H1 (cell line): Measurements from ENCODE around the gene LONP2. TPM values are rescaled to one million over a fixed set of nuclear protein-coding genes. Genes with fewer than 3 reads are reported as not detected.

Experiments
- CTCF ChIA-PET: fragments of 300-600 bp; sonication (Branson Sonifier 250); formaldehyde crosslinking; loops from one replicate; lab custom pipeline; 2021; ENCODE audit not compliant: partially characterized antibody; lab: Charles Lee
- POLR2A ChIA-PET: fragments of 300-600 bp; sonication (Branson Sonifier 250); formaldehyde crosslinking; loops from one replicate; lab custom pipeline; 2021; ENCODE audit warnings: inconsistent platforms; ENCODE audit not compliant: partially characterized antibody; lab: Charles Lee
- DNase-seq, 2 experiments: peaks; one replicate each; pipeline versions ENCODE4 v3.0.0 to v3.0.0-alpha.2; 2010 to 2022; ENCODE audit warnings: low spot score in 2 of 2, low read depth in 1 of 2, mixed read lengths in 1 of 2
- FAIRE-seq: peaks from 2 replicates; lab custom pipeline; 2011; peaks lifted over from hg19 to GRCh38; lab: Jason Lieb, UNC
- H2AFZ ChIP-seq: 2 replicates; pipeline ENCODE4 v1.8.1; 2012; ENCODE audit warnings: low read length, inconsistent platforms
- H2AK5ac ChIP-seq: 2 replicates; pipeline ENCODE4 v1.6.1; 2013; ENCODE audit warnings: low read depth, low read length
- H2BK120ac ChIP-seq: replicated peaks from 2 replicates; pipeline ENCODE3; 2013; ENCODE audit warnings: low read depth, low read length, inconsistent platforms
- H2BK12ac ChIP-seq: 2 replicates; pipeline ENCODE4 v1.6.1; 2013; ENCODE audit warnings: low read depth, low read length
- H2BK15ac ChIP-seq: 2 replicates; pipeline ENCODE4 v1.6.1; 2013; ENCODE audit warnings: low read length
- H2BK20ac ChIP-seq: 2 replicates; pipeline ENCODE4 v1.6.1; 2013; ENCODE audit warnings: low read length
- H2BK5ac ChIP-seq: 2 replicates; pipeline ENCODE4 v1.6.1; 2013; ENCODE audit warnings: low read depth, low read length
- H3K14ac ChIP-seq: 2 replicates; pipeline ENCODE4 v1.6.1; 2013; ENCODE audit warnings: inconsistent platforms; ENCODE audit not compliant: insufficient read length
- H3K18ac ChIP-seq: 2 replicates; pipeline ENCODE4 v1.6.1; 2013; ENCODE audit warnings: low read length; ENCODE audit errors: extremely low read depth
- H3K23ac ChIP-seq: 2 replicates; pipeline ENCODE4 v1.6.1; 2013; ENCODE audit warnings: inconsistent platforms; ENCODE audit not compliant: insufficient read length
- H3K23me2 ChIP-seq: 2 replicates; pipeline ENCODE4 v1.6.1; 2013; ENCODE audit warnings: low read depth, low read length
- H3K27ac ChIP-seq: 2 replicates; pipeline ENCODE4 v1.6.1; 2011; ENCODE audit warnings: low read depth, low read length, inconsistent platforms
- H3K27me3 ChIP-seq, 4 experiments: replicated peaks in 1 of 4; 1 replicate in 1 of 4; 2 replicates in 3 of 4; pipeline versions ENCODE4 v1.6.1 to v1.8.1; 2011 to 2013; ENCODE audit warnings: low read length in 3 of 4, mild to moderate bottlenecking in 3 of 4, inconsistent platforms in 2 of 4, mixed read lengths in 2 of 4, moderate library complexity in 1 of 4; ENCODE audit not compliant: control insufficient read depth in 3 of 4, insufficient read depth in 3 of 4; ENCODE audit errors: extremely low read depth in 1 of 4
- H3K36me3 ChIP-seq, 4 experiments: 2 replicates each; pipeline versions ENCODE4 v1.6.1 to v1.8.1; 2011 to 2013; ENCODE audit warnings: mild to moderate bottlenecking in 4 of 4, low read length in 3 of 4, moderate library complexity in 2 of 4, control low read depth in 1 of 4, inconsistent platforms in 1 of 4; ENCODE audit not compliant: insufficient read depth in 4 of 4, control insufficient read depth in 2 of 4
- H3K4ac ChIP-seq: replicated peaks from 2 replicates; pipeline ENCODE3; 2013; ENCODE audit warnings: low read length, low read depth, mixed read lengths, inconsistent platforms; ENCODE audit not compliant: insufficient read length
- H3K4me1 ChIP-seq, 4 experiments: replicated peaks in 1 of 4; 1 replicate in 1 of 4; 2 replicates in 3 of 4; pipeline versions ENCODE4 v1.6.1 to v1.8.1; 2011 to 2013; ENCODE audit warnings: low read length in 3 of 4, inconsistent platforms in 2 of 4, mixed read lengths in 1 of 4; ENCODE audit not compliant: insufficient read depth in 4 of 4, control insufficient read depth in 3 of 4
- H3K4me2 ChIP-seq, 2 experiments: 2 replicates each; pipeline versions ENCODE4 v1.6.1 to v1.8.1; 2011 to 2013; ENCODE audit warnings: low read depth in 2 of 2, low read length in 2 of 2, control low read depth in 1 of 2, inconsistent platforms in 1 of 2, mild to moderate bottlenecking in 1 of 2; ENCODE audit not compliant: insufficient read depth in 1 of 2
- H3K4me3 ChIP-seq, 4 experiments: fragments of 200-600, 300-600 bp in 1 of 4; sonication (generic), shearing (Covaris generic), sonication (Bioruptor Twin) in 1 of 4; 2 replicates each; pipeline versions ENCODE4 v1.5.1 to v1.8.1; 2011 to 2016; ENCODE audit warnings: low read length in 4 of 4, low read depth in 3 of 4, control low read depth in 2 of 4, inconsistent platforms in 2 of 4, mild to moderate bottlenecking in 2 of 4, mixed read lengths in 1 of 4, moderate library complexity in 1 of 4; ENCODE audit not compliant: insufficient read depth in 2 of 4; ENCODE audit errors: extremely low read depth in 1 of 4
- H3K56ac ChIP-seq: replicated peaks from 2 replicates; pipeline ENCODE3; 2013; ENCODE audit warnings: low read depth, mild to moderate bottlenecking, mixed read lengths, low read length, inconsistent platforms; ENCODE audit not compliant: insufficient read length
- H3K79me1 ChIP-seq: 2 replicates; pipeline ENCODE4 v1.6.1; 2013; ENCODE audit warnings: low read depth, low read length, control low read depth
- H3K79me2 ChIP-seq, 2 experiments: 2 replicates each; pipeline versions ENCODE4 v1.6.1 to v1.8.1; 2012 to 2013; ENCODE audit warnings: low read length in 2 of 2, mild to moderate bottlenecking in 2 of 2, inconsistent platforms in 1 of 2; ENCODE audit not compliant: insufficient read depth in 2 of 2, control insufficient read depth in 1 of 2
- H3K9ac ChIP-seq, 4 experiments: replicated peaks in 1 of 4; 1 replicate in 1 of 4; 2 replicates in 3 of 4; pipeline versions ENCODE4 v1.6.1 to v1.8.1; 2011 to 2013; ENCODE audit warnings: low read depth in 3 of 4, low read length in 3 of 4, control low read depth in 2 of 4, mild to moderate bottlenecking in 2 of 4, moderate library complexity in 2 of 4, inconsistent platforms in 1 of 4; ENCODE audit errors: extremely low read depth in 1 of 4
- H3K9me3 ChIP-seq, 2 experiments: 2 replicates each; pipeline versions ENCODE4 v1.6.1 to v1.8.1; 2012 to 2013; ENCODE audit warnings: mild to moderate bottlenecking in 2 of 2, moderate library complexity in 2 of 2, control low read depth in 1 of 2, inconsistent platforms in 1 of 2, low read depth in 1 of 2, low read length in 1 of 2, mixed read lengths in 1 of 2; ENCODE audit not compliant: insufficient read depth in 2 of 2
- H4K20me1 ChIP-seq, 2 experiments: replicated peaks in 1 of 2; 2 replicates each; pipeline versions ENCODE3 to v1.8.1; 2011 to 2013; ENCODE audit warnings: inconsistent platforms in 2 of 2, low read length in 2 of 2, mild to moderate bottlenecking in 1 of 2; ENCODE audit not compliant: insufficient read depth in 2 of 2, control insufficient read depth in 1 of 2
- H4K5ac ChIP-seq: 2 replicates; pipeline ENCODE4 v1.6.1; 2013; ENCODE audit warnings: low read length, low read depth, mixed read lengths, inconsistent platforms; ENCODE audit not compliant: insufficient read length
- H4K8ac ChIP-seq: 2 replicates; pipeline ENCODE4 v1.8.0; 2013; ENCODE audit warnings: mild to moderate bottlenecking, moderate library complexity, low read length, inconsistent platforms; ENCODE audit not compliant: insufficient read depth; ENCODE audit errors: extremely low read depth
- H4K91ac ChIP-seq: replicated peaks from 2 replicates; pipeline ENCODE3; 2013; ENCODE audit warnings: low read length, mixed read lengths, inconsistent platforms; ENCODE audit not compliant: insufficient read length
- ASH2L ChIP-seq: fragments of 200-600, 300-600 bp; sonication (generic); IDR thresholded peaks from one replicate; pipeline ENCODE4 v1.7.1; 2017; ENCODE audit warnings: low read length
- CTBP2 ChIP-seq: IDR thresholded peaks from 2 replicates; pipeline ENCODE4 v1.7.0; 2011; ENCODE audit warnings: borderline replicate concordance, mild to moderate bottlenecking, moderate library complexity, mixed read lengths, low read length; ENCODE audit not compliant: insufficient read depth, insufficient read length
- EGR1 ChIP-seq: IDR thresholded peaks from 2 replicates; pipeline ENCODE4 v1.6.1; 2011; ENCODE audit warnings: low read depth, low read length, borderline replicate concordance
- GABPA ChIP-seq: IDR thresholded peaks from 2 replicates; pipeline ENCODE4 v1.6.1; 2011; ENCODE audit warnings: mild to moderate bottlenecking, low read length, moderate library complexity, borderline replicate concordance; ENCODE audit not compliant: insufficient read depth
- SIX5 ChIP-seq: IDR thresholded peaks from 2 replicates; pipeline ENCODE4 v1.6.1; 2011; ENCODE audit warnings: mild to moderate bottlenecking, low read depth, low read length
- SP2 ChIP-seq: IDR thresholded peaks from 2 replicates; pipeline ENCODE4 v1.6.1; 2012; ENCODE audit warnings: mild to moderate bottlenecking, low read length, inconsistent platforms
- SRF ChIP-seq: IDR thresholded peaks from 2 replicates; pipeline ENCODE4 v1.6.1; 2011; ENCODE audit warnings: mild to moderate bottlenecking, low read depth, low read length, moderate library complexity
- WGBS, 2 experiments: shearing (Covaris generic) in 1 of 2; methylation state at CpG; one replicate each; pipeline versions ENCODE4 v1.1.6 to v1.1.7; 2013 to 2015; ENCODE audit warnings: low lambda C conversion rate in 2 of 2, mixed read lengths in 2 of 2, inconsistent platforms in 1 of 2, low coverage in 1 of 2, missing lambda C conversion rate in 1 of 2; ENCODE audit not compliant: insufficient replicate concordance in 2 of 2, insufficient coverage in 1 of 2, insufficient read length in 1 of 2; ENCODE audit errors: extremely low coverage in 1 of 2, missing lambda C conversion rate in 1 of 2; 5-methylcytosine and 5-hydroxymethylcytosine counted together
- polyA plus RNA-seq, 7 experiments: library from polyadenylated mRNA; depleted of rRNA in 3 of 7; stranded (reverse) in 5 of 7; unstranded in 2 of 7; fragments of >200 nt in 5 of 7; fragments of 200-250 nt in 2 of 7; gene quantifications; 1 replicate in 5 of 7; 2 replicates in 1 of 7; 4 replicates in 1 of 7; pipeline versions ENCODE4 v1.2.1 to v1.2.3, GENCODE V29; 2011 to 2013; ENCODE audit warnings: missing spikeins in 2 of 7, mixed read lengths in 2 of 7
- total RNA-seq: library from RNA; stranded (reverse); fragmentation: NEBNext Ultra II Directional; extraction: Animal tissue kit (Norgen Biotek cat#: 25700); gene quantifications from 2 replicates; pipeline ENCODE4 v1.2.1, GENCODE V29; 2021

LONP2 gene
- total and polyA plus RNA-seq, 2 of the 8 experiments (the other 6 are each of a cell fraction or from before 2014, with no cell fraction given): 8.1 to 23.1 TPM

GRCh38 chr16:48310908-48311641 is 67.0 kb downstream of the LONP2 start:
- Histone ChIP-seq H3K27me3 (no peaks in the 10 kb centered on the region), H3K79me2 (no peaks in the 10 kb centered on the region), H3K9me3 (no peaks in the 10 kb centered on the region), H2BK20ac (no peak overlapping the region), H3K36me3 (peaks cover 0 to 3% (median 0%) of the 10 kb centered on the region in 4 experiments; a peak in 1 of 8 replicates), H3K14ac (no peak overlapping the region), H3K27ac (no peak overlapping the region), H3K18ac (no peak overlapping the region), H2AFZ (no peak overlapping the region), H3K4me2 (no peak overlapping the region), H4K20me1 (no peaks in the 10 kb centered on the region), H2BK12ac (no peak overlapping the region), H2BK120ac (no peak overlapping the region), H3K4ac (no peak overlapping the region), H3K4me3 (no peak overlapping the region), H2BK5ac (no peak overlapping the region), H2BK15ac (no peak overlapping the region), H4K8ac (no peak overlapping the region), H3K4me1 (no peaks in the 10 kb centered on the region), H2AK5ac (no peak overlapping the region; the same call in 1 of the 2 replicates), H4K91ac (no peak overlapping the region)
- FAIRE-seq (no peak), DNase-seq (no peak)
- 93% methylated on average over 4 of the region's 4 CpGs; no CpG with 5 or more reads in 1 of the 2 experiments for whole genome bisulfite sequencing, 2 experiments
- TF ChIP-seq ASH2L (no peak), GABPA (no peak), SRF (no peak), EGR1 (no peak), SP2 (no peak), CTBP2 (no peak), SIX5 (no peak)
- TF ChIP-seq, all 59 proteins: peak for 0
- Histone ChIP-seq H3K23ac (no peak overlapping the region), H4K5ac (no peak overlapping the region), H3K79me1 (no peaks in the 10 kb centered on the region), H3K56ac (no peak overlapping the region), H3K23me2 (no peaks in the 10 kb centered on the region), H3K9ac (no peak overlapping the region)
- ChIA-PET POLR2A (no interaction called here), CTCF (interaction anchor here (0.8 kb wide), 1 partner anchor 22 kb away, joined by 4 read pairs; no protein-coding TSS in a partner anchor)
